NB4 (cell line): Measurements from ENCODE around the gene MUSK.
A peak's percentile ranks its signal among the peaks of the same experiment; 100 is the strongest.
"Not testable (repeated sequence)": the region's sequence is repeated elsewhere in the genome, so short reads cannot be mapped to it uniquely, and the experiment has no call there.

ENCODE experiments used
- DNase-seq: peaks from one replicate; pipeline ENCODE4 v3.0.0; 2010; ENCODE audit warnings: low read depth
- H3K4me3 ChIP-seq: one replicate; pipeline ENCODE4 v1.5.1; 2011; ENCODE audit warnings: mild to moderate bottlenecking, low read depth, low read length, moderate library complexity
- MAX ChIP-seq: IDR thresholded peaks from 2 replicates; pipeline ENCODE4 v1.6.1; 2011; ENCODE audit warnings: low read depth, low read length
- MYC ChIP-seq: IDR thresholded peaks from 2 replicates; pipeline ENCODE4 v1.6.1; 2011; ENCODE audit warnings: low read depth, low read length
- POLR2A ChIP-seq: IDR thresholded peaks from 2 replicates; pipeline ENCODE4 v1.6.1; 2011; ENCODE audit warnings: mild to moderate bottlenecking; ENCODE audit not compliant: insufficient read length; ENCODE audit errors: extremely low read depth
- TF ChIP-seq, protein P1 (sequence below): IDR thresholded peaks from one replicate; pipeline ENCODE4 v1.5.1; 2012; ENCODE audit warnings: low read depth, low read length

Gene MUSK

DNA sequence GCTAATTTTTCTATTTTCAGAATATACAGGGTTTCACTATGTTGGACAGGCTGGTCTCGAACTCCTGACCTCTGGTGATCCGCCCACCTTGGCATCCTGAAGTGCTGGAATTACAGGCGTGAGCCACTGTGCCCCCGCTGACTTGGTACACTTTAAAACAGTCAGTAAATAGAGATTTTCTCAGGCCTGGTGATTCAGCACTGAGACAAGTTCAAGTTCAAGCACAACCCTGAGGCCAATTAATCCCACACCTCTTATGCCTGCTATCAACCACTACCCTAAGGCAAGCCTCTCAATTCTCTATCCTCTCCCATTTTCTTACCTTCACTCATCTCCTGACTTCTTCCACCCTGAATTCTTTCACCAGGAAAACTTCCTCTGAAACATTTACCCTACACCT, 18.9 kb downstream of the MUSK start:
- TF ChIP-seq, protein P1, sequence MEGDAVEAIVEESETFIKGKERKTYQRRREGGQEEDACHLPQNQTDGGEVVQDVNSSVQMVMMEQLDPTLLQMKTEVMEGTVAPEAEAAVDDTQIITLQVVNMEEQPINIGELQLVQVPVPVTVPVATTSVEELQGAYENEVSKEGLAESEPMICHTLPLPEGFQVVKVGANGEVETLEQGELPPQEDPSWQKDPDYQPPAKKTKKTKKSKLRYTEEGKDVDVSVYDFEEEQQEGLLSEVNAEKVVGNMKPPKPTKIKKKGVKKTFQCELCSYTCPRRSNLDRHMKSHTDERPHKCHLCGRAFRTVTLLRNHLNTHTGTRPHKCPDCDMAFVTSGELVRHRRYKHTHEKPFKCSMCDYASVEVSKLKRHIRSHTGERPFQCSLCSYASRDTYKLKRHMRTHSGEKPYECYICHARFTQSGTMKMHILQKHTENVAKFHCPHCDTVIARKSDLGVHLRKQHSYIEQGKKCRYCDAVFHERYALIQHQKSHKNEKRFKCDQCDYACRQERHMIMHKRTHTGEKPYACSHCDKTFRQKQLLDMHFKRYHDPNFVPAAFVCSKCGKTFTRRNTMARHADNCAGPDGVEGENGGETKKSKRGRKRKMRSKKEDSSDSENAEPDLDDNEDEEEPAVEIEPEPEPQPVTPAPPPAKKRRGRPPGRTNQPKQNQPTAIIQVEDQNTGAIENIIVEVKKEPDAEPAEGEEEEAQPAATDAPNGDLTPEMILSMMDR: no peak
- no peak for TF ChIP-seq MAX
- no peak for TF ChIP-seq POLR2A
- TF ChIP-seq MYC: no peak
- no peak overlapping the region for H3K4me3 ChIP-seq
- DNase-seq: no peak

GRCh38 chr9:110688329-110688728, 19.7 kb downstream of the MUSK start:
- no peak overlapping the region for H3K4me3 ChIP-seq
- TF ChIP-seq POLR2A (no peak), MAX (no peak), MYC (no peak)
- TF ChIP-seq, protein P1: no peak
- DNase-seq: no peak

- no peak overlapping the region for H3K4me3 ChIP-seq
- peak; percentile 31 for DNase-seq
- TF ChIP-seq MYC: no peak
- TF ChIP-seq MAX: no peak
- TF ChIP-seq, protein P1: no peak
These were observed 22.5 kb downstream of the MUSK start for GRCh38 chr9:110691002-110691549.

GRCh38 chr9:110695846-110696245, 27.3 kb downstream of the MUSK start:
- DNase-seq: not testable (repeated sequence)

GRCh38 chr9:110700953-110701352, 32.4 kb downstream of the MUSK start:
- TF ChIP-seq POLR2A (no peak), MAX (no peak), MYC (no peak)
- TF ChIP-seq, protein P1: no peak
- no peak for DNase-seq
- H3K4me3 ChIP-seq: no peak overlapping the region

More at GRCh38 chr9:110695846-110696245, 27.3 kb downstream of the MUSK start:
- not testable (repeated sequence) for H3K4me3 ChIP-seq

DNA sequence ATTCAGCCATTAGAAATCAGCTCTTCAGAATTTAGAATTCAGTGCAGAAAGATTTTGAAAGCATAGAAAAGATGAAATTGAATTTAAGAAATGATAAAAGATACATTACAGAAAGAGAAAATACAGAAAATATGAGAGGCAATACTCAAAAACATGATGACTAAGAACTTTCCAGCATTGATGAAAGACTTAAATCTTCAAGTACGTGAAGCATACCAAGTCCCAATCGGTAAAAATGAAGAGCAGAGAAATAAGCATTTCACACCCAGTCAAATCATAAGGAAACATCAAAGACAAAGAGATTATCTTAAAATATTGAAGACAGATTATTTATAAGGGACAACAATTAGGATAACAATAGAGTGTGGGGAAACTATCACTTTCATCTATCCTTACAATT, 35.1 kb downstream of the MUSK start:
- DNase-seq: no peak
- TF ChIP-seq, protein P1: no peak
- TF ChIP-seq POLR2A (no peak), MYC (no peak), MAX (no peak)
- no peak overlapping the region for H3K4me3 ChIP-seq

- TF ChIP-seq POLR2A: no peak
- no peak overlapping the region for H3K4me3 ChIP-seq
- no peak for DNase-seq
These were observed 38.8 kb downstream of the MUSK start for GRCh38 chr9:110707419-110707818.
